Keratinocyte (primary cell): ENCODE results near the gene TRAF5. TPM values are rescaled to one million over a fixed set of nuclear protein-coding genes. Genes with fewer than 3 reads are reported as not detected.

Experiments
- DNase-seq: peaks from one replicate; pipeline ENCODE4 v3.0.0-alpha.2; 2011; ENCODE audit warnings: low read depth, missing footprints, low spot score
- FAIRE-seq: peaks from 2 replicates; lab custom pipeline; 2011; peaks lifted over from hg19 to GRCh38; lab: Jason Lieb, UNC
- H2AFZ ChIP-seq: 2 replicates; pipeline ENCODE4 v1.6.0; 2012; ENCODE audit warnings: low read length, control low read depth, inconsistent platforms; ENCODE audit not compliant: control insufficient read depth
- H3K27ac ChIP-seq: 2 replicates; pipeline ENCODE4 v1.5.1; 2011; ENCODE audit warnings: low read length; ENCODE audit not compliant: control insufficient read depth, insufficient read depth
- H3K27me3 ChIP-seq: 3 replicates; pipeline ENCODE4 v1.6.0; 2011; ENCODE audit warnings: low read length; ENCODE audit not compliant: control insufficient read depth, insufficient read depth; ENCODE audit errors: extremely low read depth
- H3K36me3 ChIP-seq, 2 experiments: 2 replicates in 1 of 2; 3 replicates in 1 of 2; pipeline ENCODE4 v1.5.1; 2011; ENCODE audit warnings: low read length in 2 of 2, mild to moderate bottlenecking in 1 of 2; ENCODE audit not compliant: control insufficient read depth in 2 of 2, insufficient read depth in 2 of 2; ENCODE audit errors: extremely low read depth in 1 of 2
- H3K4me1 ChIP-seq: 3 replicates; pipeline ENCODE4 v1.5.1; 2011; ENCODE audit warnings: low read length; ENCODE audit not compliant: control insufficient read depth, insufficient read depth; ENCODE audit errors: extremely low read depth
- H3K4me2 ChIP-seq: 3 replicates; pipeline ENCODE4 v1.6.0; 2011; ENCODE audit warnings: low read depth, low read length; ENCODE audit not compliant: control insufficient read depth, insufficient read depth; ENCODE audit errors: extremely low read depth
- H3K4me3 ChIP-seq, 3 experiments: fragments of 200-600 bp in 1 of 3; sonication (generic) in 1 of 3; 2 replicates in 2 of 3; 3 replicates in 1 of 3; pipeline ENCODE4 v1.5.1; 2011 to 2016; ENCODE audit warnings: low read length in 3 of 3, mild to moderate bottlenecking in 3 of 3, control low read depth in 2 of 3, inconsistent platforms in 1 of 3, low read depth in 1 of 3, mixed read lengths in 1 of 3, mixed run types in 1 of 3, moderate library complexity in 1 of 3; ENCODE audit not compliant: control insufficient read depth in 2 of 3, insufficient read depth in 2 of 3; ENCODE audit errors: extremely low read depth in 1 of 3
- H3K79me2 ChIP-seq: 2 replicates; pipeline ENCODE4 v1.6.0; 2012; ENCODE audit warnings: low read length; ENCODE audit not compliant: control insufficient read depth, insufficient read depth
- H3K9ac ChIP-seq: 3 replicates; pipeline ENCODE4 v1.6.0; 2011; ENCODE audit warnings: low read length; ENCODE audit not compliant: control insufficient read depth, insufficient read depth; ENCODE audit errors: extremely low read depth
- H3K9me1 ChIP-seq: 3 replicates; pipeline ENCODE4 v1.6.0; 2011; ENCODE audit warnings: low read length; ENCODE audit not compliant: control insufficient read depth, insufficient read depth; ENCODE audit errors: extremely low read depth
- H3K9me3 ChIP-seq: 2 replicates; pipeline ENCODE4 v1.5.1; 2012; ENCODE audit warnings: low read depth, low read length; ENCODE audit not compliant: control insufficient read depth
- H4K20me1 ChIP-seq: 3 replicates; pipeline ENCODE4 v1.6.0; 2011; ENCODE audit warnings: low read length; ENCODE audit not compliant: control insufficient read depth, insufficient read depth; ENCODE audit errors: extremely low read depth
- EZH2 ChIP-seq: IDR thresholded peaks from one replicate; pipeline ENCODE4 v1.6.1; 2012; ENCODE audit warnings: inconsistent platforms, mild to moderate bottlenecking, low read length, moderate library complexity
- dilution Hi-C: fragments of 300-500 bp; cut with MboI; formaldehyde crosslinking; loops from one replicate; pipeline ENCODE4 v1.7.0; 2020; ENCODE audit warnings: low sequenced_read_pairs; ENCODE audit not compliant: extremely low pct_ligation_motif_present
- polyA plus RNA-seq, 5 experiments: library from polyadenylated mRNA; depleted of rRNA in 3 of 5; stranded (reverse) in 3 of 5; stranded (forward) in 1 of 5; unstranded in 1 of 5; fragments of >200 nt; gene quantifications; 1 replicate in 1 of 5; 2 replicates in 3 of 5; 3 replicates in 1 of 5; pipeline versions ENCODE4 v1.2.1 to v1.2.3, GENCODE V29; 2011 to 2012; ENCODE audit warnings: missing spikeins in 2 of 5, low read depth in 1 of 5, low replicate concordance in 1 of 5
- TF ChIP-seq, protein P1 (sequence below), 3 experiments: IDR thresholded peaks in 1 of 3; conservative IDR thresholded peaks in 1 of 3; optimal IDR thresholded peaks in 1 of 3; 2 replicates in 2 of 3; 3 replicates in 1 of 3; pipeline versions ENCODE3 to v1.5.1; 2011; ENCODE audit warnings: low read length in 3 of 3, mild to moderate bottlenecking in 3 of 3, moderate library complexity in 2 of 3, control low read depth in 1 of 3, inconsistent platforms in 1 of 3; ENCODE audit not compliant: insufficient read depth in 2 of 3; ENCODE audit errors: extremely low read depth in 1 of 3

TRAF5 gene
- polyA plus RNA-seq, 1 donor (not counting 4 experiments of a cell fraction or from before 2014, with no cell fraction given), result 2.1 TPM

DNA sequence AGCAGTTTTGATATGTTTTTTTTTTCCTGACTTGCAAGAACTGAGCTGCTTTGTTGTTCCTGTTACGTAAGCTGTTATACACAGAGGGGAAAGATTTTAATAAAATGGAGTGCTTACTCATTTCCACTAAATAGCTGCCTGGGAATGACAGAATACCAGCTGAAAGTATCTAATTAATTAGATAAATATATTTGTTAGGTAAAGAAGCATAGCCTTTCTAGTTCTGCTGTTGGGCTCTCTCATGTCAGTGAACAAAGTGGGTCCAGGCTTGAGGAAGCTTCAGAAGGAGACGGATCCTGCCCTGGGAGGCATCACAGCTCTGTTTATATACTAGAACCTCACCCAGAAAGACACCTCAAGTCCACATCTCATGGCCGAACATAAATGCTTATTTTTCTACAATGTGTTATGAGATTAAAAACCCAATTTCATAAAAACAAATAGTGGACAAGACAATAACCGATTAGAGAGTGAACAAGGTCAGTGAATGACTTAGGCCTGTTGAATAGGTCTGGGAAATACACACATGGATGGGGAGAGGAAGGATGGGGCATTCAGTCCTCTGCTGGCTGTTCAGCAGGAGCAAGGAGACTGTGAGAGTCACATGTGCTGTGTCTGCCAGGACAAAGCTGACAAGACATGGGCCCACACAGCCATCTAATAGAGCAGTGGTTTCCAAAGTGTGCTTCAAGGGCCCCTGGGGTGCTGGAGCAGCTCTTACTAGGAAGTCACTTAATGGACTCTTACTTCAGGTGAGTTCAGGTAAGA, 20.6 kb downstream of the TRAF5 start:
- no peak for FAIRE-seq

DNA sequence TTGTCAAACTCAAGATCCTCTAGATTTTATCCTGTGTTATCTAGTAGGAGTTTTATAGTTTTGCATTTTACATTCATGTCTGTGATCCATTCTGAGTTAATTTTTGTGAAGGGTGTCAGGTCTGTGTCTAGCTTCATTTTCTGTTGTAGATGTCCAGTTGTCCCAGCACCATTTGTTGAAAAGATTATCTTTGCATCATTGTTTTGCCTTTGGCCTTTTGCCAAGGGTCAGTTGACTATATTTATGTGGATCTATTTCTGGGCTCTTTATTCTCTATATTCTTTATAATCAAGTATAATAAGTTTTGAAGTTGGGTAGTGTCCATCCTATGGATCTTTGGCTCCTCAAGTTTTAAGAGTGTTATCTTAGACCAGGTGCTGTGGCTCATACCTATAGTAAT, 21.9 kb downstream of the TRAF5 start:
- H3K4me1 ChIP-seq, result no peaks in the 10 kb centered on the region
- no peak overlapping the region for H3K27ac ChIP-seq
- no peaks in the 10 kb centered on the region for H3K36me3 ChIP-seq
- no peak overlapping the region for H2AFZ ChIP-seq
- H3K79me2 ChIP-seq, result no peaks in the 10 kb centered on the region
- TF ChIP-seq, protein P1, sequence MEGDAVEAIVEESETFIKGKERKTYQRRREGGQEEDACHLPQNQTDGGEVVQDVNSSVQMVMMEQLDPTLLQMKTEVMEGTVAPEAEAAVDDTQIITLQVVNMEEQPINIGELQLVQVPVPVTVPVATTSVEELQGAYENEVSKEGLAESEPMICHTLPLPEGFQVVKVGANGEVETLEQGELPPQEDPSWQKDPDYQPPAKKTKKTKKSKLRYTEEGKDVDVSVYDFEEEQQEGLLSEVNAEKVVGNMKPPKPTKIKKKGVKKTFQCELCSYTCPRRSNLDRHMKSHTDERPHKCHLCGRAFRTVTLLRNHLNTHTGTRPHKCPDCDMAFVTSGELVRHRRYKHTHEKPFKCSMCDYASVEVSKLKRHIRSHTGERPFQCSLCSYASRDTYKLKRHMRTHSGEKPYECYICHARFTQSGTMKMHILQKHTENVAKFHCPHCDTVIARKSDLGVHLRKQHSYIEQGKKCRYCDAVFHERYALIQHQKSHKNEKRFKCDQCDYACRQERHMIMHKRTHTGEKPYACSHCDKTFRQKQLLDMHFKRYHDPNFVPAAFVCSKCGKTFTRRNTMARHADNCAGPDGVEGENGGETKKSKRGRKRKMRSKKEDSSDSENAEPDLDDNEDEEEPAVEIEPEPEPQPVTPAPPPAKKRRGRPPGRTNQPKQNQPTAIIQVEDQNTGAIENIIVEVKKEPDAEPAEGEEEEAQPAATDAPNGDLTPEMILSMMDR (optimal IDR thresholded peaks at IDR 0.05 in 1 of 3, IDR thresholded peaks at IDR 0.05 in 1 of 3, conservative IDR thresholded peaks at IDR 0.05 in 1 of 3; ENCODE audit: extremely low read depth in 1 of 3, insufficient read depth in 2 of 3, low read length in 3 of 3), result no peak
- TF ChIP-seq EZH2, result no peak
- DNase-seq (no peak), FAIRE-seq (no peak)
- H4K20me1 ChIP-seq, result no peaks in the 10 kb centered on the region
- H3K9ac ChIP-seq, result no peak overlapping the region
- H3K9me3 ChIP-seq, result no peaks in the 10 kb centered on the region
- no peaks in the 10 kb centered on the region for H3K27me3 ChIP-seq
- no peaks in the 10 kb centered on the region for H3K9me1 ChIP-seq
- H3K4me2 ChIP-seq, result no peak overlapping the region
- dilution Hi-C loops, result no loop called here
- no peak overlapping the region for H3K4me3 ChIP-seq

More for the DNA sequence above, 20.6 kb downstream of the TRAF5 start:
- Histone ChIP-seq H3K79me2 (no peaks in the 10 kb centered on the region), H4K20me1 (no peaks in the 10 kb centered on the region), H3K27ac (no peak overlapping the region), H3K9me3 (no peaks in the 10 kb centered on the region), H2AFZ (no peak overlapping the region), H3K4me3 (no peak overlapping the region), H3K4me1 (no peaks in the 10 kb centered on the region), H3K9me1 (no peaks in the 10 kb centered on the region), H3K9ac (no peak overlapping the region), H3K36me3 (no peaks in the 10 kb centered on the region), H3K4me2 (no peak overlapping the region), H3K27me3 (no peaks in the 10 kb centered on the region)
- dilution Hi-C loops, result no loop called here
- no peak for TF ChIP-seq EZH2
- DNase-seq, result no peak
